Middle frontal gyrus (tissue), 1 donor: ENCODE results near the gene RAB27B.

Source experiments
- DNase-seq: peaks from one replicate; pipeline ENCODE4 v3.0.0-alpha.2; 2015; ENCODE audit warnings: low spot score; ENCODE audit errors: extremely low spot score

The RAB27B gene

DNA sequence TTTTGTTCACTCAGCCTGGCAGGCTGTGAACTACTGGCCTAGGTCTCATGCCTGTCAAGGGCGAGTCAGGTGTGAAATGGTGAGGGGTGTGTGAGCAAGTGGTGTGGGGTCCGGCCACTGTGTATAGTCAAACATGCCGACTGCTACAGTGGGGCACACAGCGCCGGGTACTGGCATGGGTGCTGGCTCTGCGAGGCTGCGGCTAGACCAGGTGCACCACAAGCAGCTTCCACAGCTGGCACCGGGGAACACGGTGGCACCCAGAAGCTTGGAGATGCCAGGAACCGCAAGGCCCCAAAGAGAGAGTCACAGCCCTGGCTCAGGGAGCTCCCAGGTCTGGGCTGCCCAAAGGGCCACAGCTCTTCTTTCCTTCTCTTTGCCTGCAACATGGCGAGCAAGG is 81.3 kb downstream of the RAB27B start:
- DNase-seq = no peak

DNA sequence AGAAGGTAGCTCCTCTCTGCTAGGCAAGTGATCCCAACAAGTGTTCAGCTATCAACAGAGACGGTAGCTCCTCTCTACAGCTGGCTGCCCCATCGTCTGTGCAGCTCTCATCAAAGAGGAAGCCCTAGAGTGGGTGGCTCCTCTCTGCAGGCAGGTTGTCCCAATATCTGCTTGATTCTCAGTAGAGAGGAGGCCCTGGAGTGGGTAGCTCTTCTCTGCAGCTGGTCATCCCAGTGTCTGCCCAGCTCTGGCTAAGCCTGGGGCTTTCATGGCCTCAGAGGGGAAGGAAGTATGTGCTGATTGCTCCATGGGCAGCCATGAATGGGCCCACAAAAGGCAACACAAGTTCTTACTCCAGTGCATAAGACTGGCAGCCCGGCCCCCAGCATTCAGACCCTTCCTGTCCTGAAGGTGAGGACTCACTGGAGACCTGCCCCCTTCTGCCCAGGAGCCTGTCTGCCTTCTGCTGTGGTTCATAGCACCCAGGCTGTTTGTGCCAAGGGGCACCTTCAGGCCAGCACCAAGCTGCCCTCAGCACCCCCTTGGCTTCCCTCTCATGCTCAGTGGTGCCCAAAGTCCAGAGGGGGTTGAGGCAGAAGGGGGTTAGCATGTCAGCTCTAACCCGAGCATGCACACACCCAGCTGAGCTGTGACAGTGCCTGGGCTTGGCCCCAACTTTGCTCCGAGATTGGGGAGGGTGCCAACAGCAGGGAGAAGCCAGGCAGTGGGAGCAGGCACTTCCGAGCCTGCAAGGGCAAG is 82.1 kb downstream of the RAB27B start:
- no peak for DNase-seq

DNA sequence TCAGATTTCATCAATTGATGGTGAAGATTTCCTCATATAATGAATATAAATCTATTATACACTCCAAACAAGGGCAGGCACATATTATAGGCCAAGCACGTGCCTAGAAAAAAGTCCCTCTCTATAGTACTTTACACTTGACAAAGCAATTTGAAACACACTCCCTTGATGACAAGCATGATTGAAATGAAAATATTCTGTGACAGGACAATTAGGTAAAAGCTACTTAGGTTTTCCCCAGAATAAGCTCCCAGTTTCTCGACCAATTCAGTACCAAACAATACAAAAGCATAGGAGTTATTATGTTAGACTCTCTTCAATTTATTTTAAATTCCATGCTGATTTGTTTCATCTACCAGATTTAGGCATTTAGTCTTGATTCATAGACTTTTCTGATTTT is 83.3 kb downstream of the RAB27B start:
- DNase-seq = no peak

DNA sequence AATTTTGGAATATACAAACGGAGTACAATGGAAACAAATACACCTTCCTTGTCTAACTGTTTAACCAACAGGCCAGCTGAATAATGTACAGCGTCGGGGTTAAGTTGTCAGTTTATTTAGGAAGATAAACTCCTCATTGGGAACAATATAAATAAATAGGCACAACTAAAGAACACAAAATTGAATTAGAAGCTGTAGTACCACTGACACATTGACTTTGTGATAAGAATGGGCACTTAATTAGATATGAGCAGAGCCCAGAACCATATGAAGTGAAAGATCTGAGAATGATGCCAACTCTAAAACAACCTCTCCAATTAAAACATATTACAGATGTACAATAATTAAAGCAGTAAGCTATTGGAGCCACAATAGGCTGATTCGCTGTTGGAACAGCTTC is 86.5 kb downstream of the RAB27B start:
- DNase-seq = no peak

DNA sequence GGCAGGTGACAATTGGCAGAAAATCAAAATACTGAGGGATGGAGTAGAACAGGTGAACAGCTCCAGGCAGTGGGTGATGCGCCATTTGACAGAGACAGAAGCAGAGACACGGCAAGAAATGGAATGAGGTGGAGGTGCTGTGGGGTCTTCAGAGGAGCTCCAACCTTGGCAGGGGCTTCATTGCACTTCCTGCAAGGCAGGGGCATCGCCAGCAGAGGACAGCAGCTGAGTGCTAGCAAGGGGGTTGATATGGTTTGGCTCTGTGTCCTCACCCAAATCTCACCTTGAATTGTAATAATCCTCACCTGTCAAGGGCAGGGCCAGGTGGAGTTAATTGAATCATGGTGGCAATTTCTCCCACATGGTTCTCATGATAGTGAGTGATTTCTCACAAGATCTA is 88.2 kb downstream of the RAB27B start:
- DNase-seq = no peak

DNA sequence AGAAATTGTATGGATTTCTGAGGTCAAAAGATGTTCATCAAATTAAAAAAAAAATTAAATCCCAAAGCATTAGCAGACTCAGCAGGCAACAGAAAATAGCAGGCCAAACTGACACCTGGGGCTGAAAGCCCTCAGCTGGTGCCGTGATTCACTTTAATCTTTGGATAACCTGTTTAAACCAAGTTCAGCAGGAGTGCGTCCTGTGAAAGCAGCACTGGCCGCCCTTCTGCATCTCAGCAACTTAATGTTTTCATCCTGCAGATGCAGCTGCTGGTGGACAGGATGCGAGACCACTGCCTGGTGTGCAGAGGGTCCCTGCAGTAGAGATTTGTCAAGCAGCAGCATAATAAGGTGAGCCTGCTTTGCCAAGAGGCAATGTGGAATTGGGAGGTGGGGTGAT is 89.8 kb downstream of the RAB27B start:
- no peak for DNase-seq

DNA sequence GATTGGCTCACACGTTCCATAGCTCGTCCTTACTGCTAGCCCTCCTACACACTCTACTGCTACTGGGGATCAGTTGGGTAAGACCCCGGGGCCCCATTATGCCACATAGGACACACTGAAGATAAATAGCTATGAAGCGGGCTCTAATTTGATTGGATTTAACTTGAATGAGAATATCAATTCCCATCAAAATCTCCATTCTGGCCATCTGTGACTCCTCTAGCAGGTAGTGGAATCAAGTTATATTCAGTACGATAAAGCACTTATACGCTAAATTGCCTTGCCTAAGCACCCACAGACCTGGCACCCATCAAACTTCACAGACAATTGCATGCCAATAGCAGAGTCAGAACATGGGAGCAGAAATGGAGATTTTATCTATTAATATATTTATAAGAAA is 91.1 kb downstream of the RAB27B start:
- DNase-seq = no peak

DNA sequence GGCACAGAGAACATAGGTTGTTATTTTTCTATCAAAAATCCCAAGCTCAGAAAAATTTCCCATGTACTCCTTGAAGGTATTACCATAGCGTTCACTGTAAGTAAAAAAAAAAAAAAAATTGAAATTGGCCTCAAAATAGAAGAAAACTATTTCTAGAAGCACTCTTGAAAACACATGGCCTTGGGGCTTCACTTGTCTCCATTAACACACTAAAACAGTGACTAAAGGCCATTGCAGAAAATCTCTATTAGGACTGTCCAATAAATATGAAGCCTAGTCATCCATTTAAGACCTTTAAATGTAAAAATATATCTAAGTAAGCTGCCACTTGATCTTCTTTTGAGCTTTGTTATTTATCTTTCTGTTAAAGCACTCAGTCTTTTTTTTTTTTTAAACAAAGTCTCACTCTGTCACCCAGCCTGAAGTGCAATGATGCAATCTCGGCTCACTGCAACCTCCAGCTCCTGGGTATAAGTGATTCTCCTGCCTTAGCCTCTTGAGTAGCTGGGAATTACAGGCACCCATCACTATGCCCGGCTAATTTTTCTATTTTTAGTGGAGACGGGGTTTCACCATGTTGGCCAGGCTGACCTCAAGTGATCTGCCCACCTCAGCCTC is 95.2 kb downstream of the RAB27B start:
- DNase-seq = no peak

DNA sequence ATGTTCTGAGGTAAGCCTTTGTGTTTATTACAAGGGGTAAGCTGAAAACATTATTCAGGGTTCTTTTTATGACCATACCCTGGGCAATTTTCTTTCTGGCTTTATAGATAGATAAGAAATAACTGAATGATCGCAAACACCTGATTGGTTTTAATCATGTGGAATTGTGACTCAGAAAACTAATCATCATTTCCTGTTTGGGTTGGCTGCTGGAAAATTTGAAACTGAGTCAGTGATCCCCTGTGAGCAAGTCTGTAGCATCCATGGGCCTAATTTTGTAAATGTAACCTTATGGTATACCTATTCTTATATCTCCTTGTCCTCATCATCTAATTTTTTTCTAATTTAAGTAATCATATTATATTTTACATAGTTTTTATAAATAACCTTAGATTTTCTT is 96.7 kb downstream of the RAB27B start:
- no peak for DNase-seq

DNA sequence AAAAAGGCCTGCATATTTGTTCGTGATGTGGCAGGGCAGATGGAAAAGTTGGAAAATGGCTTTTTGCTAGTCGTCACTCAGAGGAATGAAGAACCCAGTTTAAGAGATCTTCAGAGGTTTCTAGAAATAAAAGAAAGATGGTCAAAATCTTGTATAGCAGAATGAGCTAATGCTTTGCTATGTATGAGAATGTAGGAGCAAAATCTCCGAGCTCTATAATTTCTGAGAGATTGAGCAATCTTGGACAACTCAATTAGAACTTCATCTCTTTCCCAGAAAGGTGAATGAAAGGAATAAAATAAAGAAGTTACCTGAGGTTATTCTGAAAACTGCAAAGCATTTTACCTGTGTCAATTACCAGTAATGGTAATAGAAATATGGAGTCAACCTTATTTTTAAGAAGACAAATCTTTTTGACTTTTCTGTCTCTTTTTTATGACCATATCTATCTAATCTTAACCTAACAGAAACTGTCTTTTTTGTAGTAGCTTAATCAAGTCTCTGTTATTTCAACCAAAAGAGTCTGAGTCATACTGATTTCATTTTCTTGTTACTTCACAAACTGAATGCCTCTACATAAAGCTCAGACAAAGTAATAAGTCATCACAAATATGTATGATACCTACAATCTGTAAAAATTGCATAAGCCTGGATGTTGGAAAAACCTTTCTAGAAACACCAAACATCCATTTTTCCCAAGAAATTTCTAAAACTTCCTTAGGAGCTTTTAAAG is 98.5 kb downstream of the RAB27B start:
- no peak for DNase-seq

DNA sequence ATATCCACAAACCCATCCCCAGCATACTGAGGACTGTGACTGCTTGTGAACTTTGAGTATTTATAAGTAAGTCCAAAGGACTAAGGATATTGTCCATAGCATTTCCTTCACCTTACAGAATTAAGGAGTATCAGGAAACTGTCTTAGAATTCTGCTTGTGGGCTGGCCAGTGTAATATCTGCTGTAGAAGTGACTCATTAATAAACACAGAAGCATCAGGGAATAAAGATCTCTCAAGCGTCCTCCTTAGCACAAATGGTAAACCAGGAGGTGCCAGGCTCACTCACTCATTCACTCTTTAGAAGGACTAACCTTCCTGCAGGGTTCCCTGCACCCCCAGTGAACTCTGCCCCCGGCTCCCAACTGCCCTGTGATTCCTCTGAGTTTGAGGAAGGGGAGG is 100.0 kb downstream of the RAB27B start:
- DNase-seq = no peak

DNA sequence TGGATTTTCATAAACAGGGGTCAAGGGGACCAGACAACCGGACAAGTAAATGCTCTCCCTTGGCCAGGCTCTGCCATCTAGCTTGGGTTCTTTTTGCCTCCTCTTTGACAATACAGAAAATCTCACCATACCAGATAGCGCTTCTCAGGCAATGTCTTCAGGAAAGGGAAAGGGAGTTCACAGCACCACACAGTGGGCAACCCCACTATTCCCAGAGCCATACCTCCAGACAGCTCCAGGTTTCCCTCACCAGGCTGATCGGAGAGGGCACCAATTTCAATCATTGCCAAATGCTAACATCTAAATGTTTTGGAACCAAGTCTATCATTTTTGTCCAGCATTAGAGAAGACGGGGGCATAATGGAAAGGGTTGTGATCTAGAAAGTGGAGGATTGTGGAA is 102.9 kb downstream of the RAB27B start:
- no peak for DNase-seq

DNA sequence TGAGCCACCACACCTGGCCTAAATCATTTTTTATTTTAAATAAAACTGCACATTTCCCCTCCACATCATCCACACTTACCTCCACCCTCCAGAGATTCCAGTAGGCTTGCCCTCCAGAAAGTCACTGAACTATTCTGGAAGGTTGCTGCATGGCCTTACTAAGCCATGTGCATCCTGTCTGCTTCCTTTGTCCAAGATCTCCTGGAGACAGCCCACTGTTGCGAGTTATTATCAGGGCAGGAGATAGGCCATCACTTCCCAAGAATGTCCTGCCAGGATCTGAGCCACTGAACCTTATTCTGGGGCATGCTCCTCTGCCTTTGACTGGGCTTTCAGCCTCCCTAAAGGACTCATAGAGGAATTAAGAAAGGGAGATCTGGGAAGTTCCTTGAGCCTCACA is 104.2 kb downstream of the RAB27B start:
- DNase-seq = no peak

DNA sequence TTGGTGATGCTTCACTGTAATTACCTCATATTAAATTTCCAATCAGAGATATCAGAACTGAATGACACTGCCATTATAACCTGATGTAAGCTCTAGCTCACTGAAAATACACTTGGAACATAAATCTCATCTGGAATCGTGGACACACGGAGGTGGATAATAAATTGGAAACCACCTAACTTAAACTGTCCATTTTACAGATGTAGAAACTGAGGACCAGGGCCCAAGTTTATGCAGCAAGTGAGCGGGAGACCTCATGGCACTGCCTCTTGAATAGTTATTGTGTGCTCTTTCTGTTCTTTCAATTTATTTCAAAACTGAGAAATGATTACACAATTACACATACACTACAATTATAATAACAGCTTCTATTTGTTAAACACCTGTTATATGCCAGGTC is 110.2 kb downstream of the RAB27B start:
- no peak for DNase-seq

DNA sequence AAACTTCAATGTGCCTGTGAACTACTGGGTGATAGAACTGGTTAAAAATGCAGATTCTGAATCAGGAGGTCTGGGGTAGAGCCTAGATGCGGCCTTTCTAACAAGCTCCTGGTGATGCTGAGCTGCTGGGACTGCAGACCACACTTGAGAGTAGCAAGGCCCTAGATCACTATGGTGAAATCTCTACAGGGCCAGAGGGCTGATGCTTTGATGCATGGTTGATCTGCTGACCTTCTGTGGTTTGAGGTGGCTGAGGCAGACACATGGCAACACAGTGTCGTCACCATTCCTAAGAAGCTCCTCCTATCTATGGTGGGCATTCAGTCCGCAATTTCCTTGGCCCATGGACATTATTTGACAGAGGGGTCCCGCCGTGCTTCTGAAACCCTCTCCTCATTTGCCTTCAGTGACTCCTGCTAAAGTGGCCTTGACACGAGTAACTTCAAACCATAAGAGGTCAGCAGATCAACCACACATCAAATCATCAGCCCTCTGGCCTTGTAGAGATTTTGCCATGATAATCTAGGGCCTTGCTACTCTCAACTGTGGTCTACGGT is 111.2 kb downstream of the RAB27B start:
- DNase-seq = no peak

DNA sequence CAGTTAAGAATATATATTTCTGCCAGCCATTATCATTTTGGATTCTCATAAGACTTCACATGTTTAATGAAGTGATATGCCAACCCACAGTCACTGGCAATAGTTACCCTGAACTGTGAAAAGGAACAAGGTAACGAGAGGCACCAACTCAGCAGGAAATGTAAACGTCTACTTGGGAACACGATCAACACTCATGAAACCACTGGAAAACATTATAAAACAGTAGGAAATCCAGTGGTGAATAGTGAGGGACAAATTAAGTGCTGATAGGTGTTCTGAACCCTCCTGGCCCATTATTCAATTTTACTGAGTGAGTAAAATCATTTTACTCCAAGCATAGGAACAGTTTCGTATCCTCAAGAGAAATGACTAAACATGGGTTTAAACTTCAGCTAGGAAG is 113.9 kb downstream of the RAB27B start:
- DNase-seq = no peak

DNA sequence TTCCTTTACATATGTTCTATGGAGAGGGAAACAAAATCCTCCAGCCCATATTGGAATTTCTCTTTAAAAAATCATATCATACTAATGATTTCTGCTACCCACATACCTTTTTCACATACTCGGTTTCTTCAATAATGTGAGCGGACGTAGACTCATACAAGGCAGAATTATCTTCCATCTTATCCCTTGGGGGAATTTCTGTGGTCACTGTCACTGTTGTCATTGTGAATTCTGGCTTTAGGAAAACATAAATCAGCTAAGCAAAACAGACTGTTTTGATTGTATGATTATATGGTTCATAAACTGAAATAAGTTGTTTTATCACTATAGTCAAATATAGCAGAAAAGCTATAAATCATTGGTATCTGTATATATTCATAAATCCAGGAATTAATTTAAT is 114.3 kb downstream of the RAB27B start:
- no peak for DNase-seq
